IMR-90 (cell line): ENCODE results near the gene PLEKHA8. TPM values are rescaled to one million over a fixed set of nuclear protein-coding genes. Genes with fewer than 3 reads are reported as not detected.
A peak's percentile ranks its signal among the peaks of the same experiment; 100 is the strongest.

ENCODE experiments used
- ATAC-seq: fragments of 200-7000 bp; cut with Tn5 transposase; 2 replicates; pipeline ENCODE4 v1.9.1; 2020; ENCODE audit warnings: low read depth, mild to moderate bottlenecking, moderate library complexity
- BruUV-seq: library from RNA; stranded (reverse); fragments of 400-500 nt; replicated peaks from 2 replicates; lab custom pipeline; 2021; lab: Mats Ljungman, UMichigan
- CTCF ChIA-PET: fragments of 300-600 bp; formaldehyde crosslinking; extraction: SDS; loops from one replicate; lab custom pipeline; 2021; ENCODE audit warnings: antibody characterized with exemption; lab: Yijun Ruan, JAX
- POLR2A ChIA-PET: fragments of 300-600 bp; sonication (Branson Sonifier 250); formaldehyde crosslinking; loops from one replicate; lab custom pipeline; 2022; ENCODE audit warnings: antibody characterized with exemption; ENCODE audit not compliant: unreplicated experiment; lab: Charles Lee
- DNase-seq: peaks from one replicate; pipeline ENCODE4 v3.0.0; 2013
- H2AFZ ChIP-seq: replicated peaks from 2 replicates; pipeline ENCODE3; 2013; ENCODE audit warnings: low read length, mild to moderate bottlenecking; ENCODE audit not compliant: poor library complexity
- H2AK5ac ChIP-seq: 2 replicates; pipeline ENCODE4 v1.6.1; 2013; ENCODE audit warnings: low read depth, low read length, inconsistent platforms
- H2AK9ac ChIP-seq: replicated peaks from 2 replicates; pipeline ENCODE3; 2013; ENCODE audit warnings: mild to moderate bottlenecking, low read depth, low read length, moderate library complexity; ENCODE audit not compliant: poor library complexity
- H2BK120ac ChIP-seq: 2 replicates; pipeline ENCODE4 v1.6.1; 2013; ENCODE audit warnings: low read depth, low read length, inconsistent platforms
- H2BK15ac ChIP-seq: 3 replicates; pipeline ENCODE4 v1.6.1; 2013; ENCODE audit warnings: low read depth, low read length, inconsistent platforms
- H2BK20ac ChIP-seq: 2 replicates; pipeline ENCODE4 v1.6.1; 2013; ENCODE audit warnings: low read depth, mild to moderate bottlenecking, inconsistent platforms, low read length, moderate library complexity
- H2BK5ac ChIP-seq: 2 replicates; pipeline ENCODE4 v1.6.1; 2013; ENCODE audit warnings: mild to moderate bottlenecking, low read depth, low read length, inconsistent platforms; ENCODE audit not compliant: poor library complexity, severe bottlenecking
- H3K14ac ChIP-seq: replicated peaks from 2 replicates; pipeline ENCODE4 v1.6.1; 2013; ENCODE audit warnings: low read depth, low read length, inconsistent platforms
- H3K18ac ChIP-seq: 2 replicates; pipeline ENCODE4 v1.6.1; 2013; ENCODE audit warnings: low read depth, low read length, control low read depth
- H3K23ac ChIP-seq: 2 replicates; pipeline ENCODE4 v1.6.1; 2013; ENCODE audit warnings: low read depth, low read length, inconsistent platforms
- H3K27ac ChIP-seq: 2 replicates; pipeline ENCODE4 v1.5.1; 2013; ENCODE audit warnings: mild to moderate bottlenecking, control low read depth, low read length; ENCODE audit not compliant: insufficient read depth
- H3K27me3 ChIP-seq: 2 replicates; pipeline ENCODE4 v1.6.1; 2013; ENCODE audit warnings: low read length; ENCODE audit not compliant: control insufficient read depth, insufficient read depth
- H3K36me3 ChIP-seq: 2 replicates; pipeline ENCODE4 v1.6.1; 2013; ENCODE audit warnings: low read length, mixed read lengths; ENCODE audit not compliant: control insufficient read depth, insufficient read depth
- H3K4ac ChIP-seq: 2 replicates; pipeline ENCODE4 v1.6.1; 2013; ENCODE audit warnings: low read depth, low read length, inconsistent platforms
- H3K4me1 ChIP-seq: 2 replicates; pipeline ENCODE4 v1.6.1; 2013; ENCODE audit warnings: low read length, mixed read lengths; ENCODE audit not compliant: control insufficient read depth, insufficient read depth
- H3K4me2 ChIP-seq: 2 replicates; pipeline ENCODE4 v1.6.1; 2013; ENCODE audit warnings: low read depth, mild to moderate bottlenecking, control low read depth, low read length, moderate library complexity
- H3K4me3 ChIP-seq: 2 replicates; pipeline ENCODE4 v1.5.1; 2013; ENCODE audit warnings: low read depth, mild to moderate bottlenecking, control low read depth, low read length, moderate library complexity; ENCODE audit not compliant: insufficient read depth
- H3K56ac ChIP-seq: 2 replicates; pipeline ENCODE4 v1.6.1; 2013; ENCODE audit warnings: low read length, inconsistent platforms; ENCODE audit not compliant: insufficient read depth; ENCODE audit errors: extremely low read depth
- H3K79me1 ChIP-seq, 2 experiments: 2 replicates each; pipeline ENCODE4 v1.6.1; 2013; ENCODE audit warnings: low read length in 2 of 2, inconsistent platforms in 1 of 2, low read depth in 1 of 2
- H3K9ac ChIP-seq: 2 replicates; pipeline ENCODE4 v1.6.1; 2013; ENCODE audit warnings: low read depth, low read length, control low read depth
- H3K9me1 ChIP-seq: 2 replicates; pipeline ENCODE4 v1.6.1; 2013; ENCODE audit warnings: low read length, inconsistent platforms; ENCODE audit not compliant: insufficient read depth
- H3K9me3 ChIP-seq: 2 replicates; pipeline ENCODE4 v1.6.1; 2013; ENCODE audit warnings: low read length; ENCODE audit not compliant: control insufficient read depth, insufficient read depth
- H4K20me1 ChIP-seq: 2 replicates; pipeline ENCODE4 v1.6.1; 2013; ENCODE audit warnings: low read length, inconsistent platforms; ENCODE audit not compliant: insufficient read depth
- H4K5ac ChIP-seq: 2 replicates; pipeline ENCODE4 v1.6.1; 2013; ENCODE audit warnings: mild to moderate bottlenecking, low read depth, low read length, control low read depth
- H4K8ac ChIP-seq, 2 experiments: 2 replicates each; pipeline ENCODE4 v1.6.1; 2013; ENCODE audit warnings: low read depth in 2 of 2, low read length in 2 of 2, control low read depth in 1 of 2, inconsistent platforms in 1 of 2
- H4K91ac ChIP-seq: 2 replicates; pipeline ENCODE4 v1.6.1; 2013; ENCODE audit warnings: low read depth, low read length, inconsistent platforms; ENCODE audit not compliant: insufficient read depth
- MXI1 ChIP-seq: IDR thresholded peaks from 2 replicates; pipeline ENCODE4 v1.6.1; 2012; ENCODE audit warnings: low read depth, mild to moderate bottlenecking, low read length, moderate library complexity, borderline replicate concordance
- RAD21 ChIP-seq: IDR thresholded peaks from 2 replicates; pipeline ENCODE4 v1.6.1; 2012; ENCODE audit warnings: low read length, improper control_type of control experiment
- RFX5 ChIP-seq: IDR thresholded peaks from 2 replicates; pipeline ENCODE4 v1.8.0; 2012; ENCODE audit warnings: low read depth, mild to moderate bottlenecking, low read length, moderate library complexity
- SMC3 ChIP-seq: fragments of 150-350 bp; IDR thresholded peaks from 2 replicates; pipeline ENCODE4 v1.6.1; 2016; ENCODE audit warnings: low read depth, mild to moderate bottlenecking, antibody characterized with exemption, low read length, moderate library complexity
- WGBS, 2 experiments: methylation state at CpG; one replicate each; pipeline versions ENCODE4 v1.1.5 to v1.1.7; 2013; ENCODE audit warnings: missing lambda C conversion rate in 2 of 2; ENCODE audit not compliant: insufficient read length in 1 of 2; ENCODE audit errors: extremely low coverage in 2 of 2; 5-methylcytosine and 5-hydroxymethylcytosine counted together
- dilution Hi-C: fragments of 300-500 bp; cut with HindIII; formaldehyde crosslinking; loops from one replicate; pipeline ENCODE4 v1.14.3; 2018; ENCODE audit warnings: low sequenced_read_pairs; ENCODE audit not compliant: unreplicated experiment
- in situ Hi-C: fragments of 300-500 bp; cut with MboI; formaldehyde crosslinking; loops from 3 replicates; pipeline ENCODE4 v1.14.3; 2019; ENCODE audit warnings: low sequenced_read_pairs, inconsistent platforms, mixed read lengths
- intact Hi-C: fragments of 100-400 bp; cut with micrococcal nuclease; formaldehyde crosslinking; loops from 2 replicates; pipeline ENCODE4 v1.10.0; 2022
- polyA plus RNA-seq, 3 experiments: library from polyadenylated mRNA; depleted of rRNA; stranded (reverse); fragments of >200 nt; gene quantifications; 2 replicates each; pipeline ENCODE4 v1.2.3, GENCODE V29; 2012; ENCODE audit warnings: low replicate concordance in 1 of 3
- total RNA-seq: library from RNA; depleted of rRNA; stranded (reverse); fragments of >200 nt; gene quantifications from 2 replicates; pipeline ENCODE4 v1.2.3, GENCODE V29; 2012
- TF ChIP-seq, protein P1 (sequence below): conservative IDR thresholded peaks from 2 replicates; pipeline ENCODE4 v1.5.1; 2012; ENCODE audit warnings: mild to moderate bottlenecking, low read depth, low read length, improper control_type of control experiment

The PLEKHA8 gene
- total and polyA plus RNA-seq, 2 of the 4 experiments (the other 2 are of a cell fraction), result 3.6 to 9.7 TPM

DNA sequence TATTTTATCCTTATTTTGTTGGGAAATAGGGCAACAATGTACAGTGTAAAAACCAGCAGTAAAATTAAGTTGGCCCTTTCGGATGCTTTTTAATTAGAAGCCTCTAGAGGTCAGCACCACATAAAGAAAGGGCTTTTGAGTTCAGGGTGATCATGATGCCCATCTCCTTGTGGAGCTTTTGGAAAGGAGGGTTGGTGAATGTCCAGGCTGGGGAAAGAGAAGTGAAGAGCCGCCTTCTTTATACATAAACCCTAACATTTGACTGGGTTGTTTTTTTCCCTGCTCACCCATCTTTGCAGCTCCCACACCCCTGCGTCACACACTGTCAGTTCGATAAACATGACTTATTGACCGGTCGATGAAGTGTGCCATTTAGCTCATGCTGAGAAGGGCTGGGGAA, 136.4 kb downstream of the PLEKHA8 start:
- peak; percentile 54 for DNase-seq
- H4K20me1 ChIP-seq, result no peaks in the 10 kb centered on the region
- H2AFZ ChIP-seq, result no peak overlapping the region
- no TSS peak for BruUV-seq
- no peak overlapping the region for H3K18ac ChIP-seq
- in situ Hi-C loops, result loop anchor here (10.0 kb wide), 2 partner anchors 110 to 400 kb away; no protein-coding TSS in a partner anchor
- dilution Hi-C loops, result no loop called here
- H4K5ac ChIP-seq, result no peak overlapping the region
- no peak overlapping the region for H3K9ac ChIP-seq
- H3K4ac ChIP-seq, result no peak overlapping the region
- TF ChIP-seq, protein P1, sequence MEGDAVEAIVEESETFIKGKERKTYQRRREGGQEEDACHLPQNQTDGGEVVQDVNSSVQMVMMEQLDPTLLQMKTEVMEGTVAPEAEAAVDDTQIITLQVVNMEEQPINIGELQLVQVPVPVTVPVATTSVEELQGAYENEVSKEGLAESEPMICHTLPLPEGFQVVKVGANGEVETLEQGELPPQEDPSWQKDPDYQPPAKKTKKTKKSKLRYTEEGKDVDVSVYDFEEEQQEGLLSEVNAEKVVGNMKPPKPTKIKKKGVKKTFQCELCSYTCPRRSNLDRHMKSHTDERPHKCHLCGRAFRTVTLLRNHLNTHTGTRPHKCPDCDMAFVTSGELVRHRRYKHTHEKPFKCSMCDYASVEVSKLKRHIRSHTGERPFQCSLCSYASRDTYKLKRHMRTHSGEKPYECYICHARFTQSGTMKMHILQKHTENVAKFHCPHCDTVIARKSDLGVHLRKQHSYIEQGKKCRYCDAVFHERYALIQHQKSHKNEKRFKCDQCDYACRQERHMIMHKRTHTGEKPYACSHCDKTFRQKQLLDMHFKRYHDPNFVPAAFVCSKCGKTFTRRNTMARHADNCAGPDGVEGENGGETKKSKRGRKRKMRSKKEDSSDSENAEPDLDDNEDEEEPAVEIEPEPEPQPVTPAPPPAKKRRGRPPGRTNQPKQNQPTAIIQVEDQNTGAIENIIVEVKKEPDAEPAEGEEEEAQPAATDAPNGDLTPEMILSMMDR, result peak; percentile 71
- TF ChIP-seq RFX5, result no peak
- TF ChIP-seq MXI1, result no peak
- peak; percentile 63 for TF ChIP-seq SMC3
- peak; percentile 70 for TF ChIP-seq RAD21
- H2BK20ac ChIP-seq, result no peak overlapping the region
- H2AK5ac ChIP-seq, result no peak overlapping the region
- no peak overlapping the region for H3K14ac ChIP-seq
- no peaks in the 10 kb centered on the region for H3K27me3 ChIP-seq
- no peak overlapping the region for H2AK9ac ChIP-seq
- H3K56ac ChIP-seq, result no peak overlapping the region
- no peaks in the 10 kb centered on the region for H3K9me3 ChIP-seq
- no peak overlapping the region for H2BK15ac ChIP-seq
- H3K9me1 ChIP-seq, result peaks cover 4% of the 10 kb centered on the region; the same call in 1 of the 2 replicates
- peak; percentile 69 for ATAC-seq
- H4K8ac ChIP-seq, result no peak overlapping the region
- H3K36me3 ChIP-seq, result no peaks in the 10 kb centered on the region
- no peak overlapping the region for H3K27ac ChIP-seq
- no peaks in the 10 kb centered on the region for H3K79me1 ChIP-seq
- intact Hi-C loops, result loop anchor here (1.0 to 5.0 kb wide), 4 partner anchors 111 to 400 kb away; partner anchors contain the start of gene NOD1
- H2BK5ac ChIP-seq, result no peak overlapping the region
- CTCF ChIA-PET, result interaction anchor here (0.6 to 1.2 kb wide), 8 partner anchors 8 to 305 kb away, joined by 3 to 4 read pairs (median 4); no protein-coding TSS in a partner anchor
- no peak overlapping the region for H4K91ac ChIP-seq
- no peak overlapping the region for H2BK120ac ChIP-seq
- WGBS, 2 experiments, result no CpG with 5 or more reads among the region's 6 CpGs
- POLR2A ChIA-PET, result no interaction called here
- H3K4me3 ChIP-seq, result no peak overlapping the region
- no peak overlapping the region for H3K23ac ChIP-seq
- no peak overlapping the region for H3K4me2 ChIP-seq
- H3K4me1 ChIP-seq, result peaks cover 5% of the 10 kb centered on the region
